H1 (cell line): Measurements from ENCODE around the gene ZNF33B.

Source experiments
- BCL11A ChIP-seq, 2 experiments: IDR thresholded peaks; one replicate each; pipeline ENCODE4 v1.6.1; 2011; ENCODE audit warnings: low read depth in 2 of 2, low read length in 2 of 2, mild to moderate bottlenecking in 2 of 2
- EGR1 ChIP-seq: IDR thresholded peaks from 2 replicates; pipeline ENCODE4 v1.6.1; 2011; ENCODE audit warnings: low read depth, low read length, borderline replicate concordance
- EZH2 ChIP-seq: fragments of 200-600 bp; sonication (generic); IDR thresholded peaks from 2 replicates; pipeline ENCODE4 v1.7.1; 2012; ENCODE audit warnings: low read depth, mild to moderate bottlenecking, moderate library complexity, low read length, inconsistent platforms; ENCODE audit not compliant: severe bottlenecking
- HDAC6 ChIP-seq: IDR thresholded peaks from one replicate; pipeline ENCODE4 v1.7.1; 2012; ENCODE audit warnings: low read depth, mild to moderate bottlenecking, inconsistent platforms, low read length, moderate library complexity
- KDM5A ChIP-seq: fragments of 200-600 bp; IDR thresholded peaks from 2 replicates; pipeline ENCODE4 v1.7.1; 2012; ENCODE audit warnings: mild to moderate bottlenecking, low read length, inconsistent platforms, mixed read lengths
- POLR2AphosphoS5 ChIP-seq: IDR thresholded peaks from 2 replicates; pipeline ENCODE4 v1.6.1; 2011; ENCODE audit warnings: low read depth, low read length
- SIN3A ChIP-seq, 2 experiments: IDR thresholded peaks in 1 of 2; conservative IDR thresholded peaks in 1 of 2; 2 replicates each; pipeline ENCODE4 v1.6.1; 2011 to 2012; ENCODE audit warnings: low read length in 2 of 2, improper control_type of control experiment in 1 of 2, low read depth in 1 of 2, mild to moderate bottlenecking in 1 of 2

- TF ChIP-seq KDM5A: no peak
- no peak for TF ChIP-seq EGR1
- TF ChIP-seq POLR2AphosphoS5: no peak
- no peak for TF ChIP-seq SIN3A (conservative IDR thresholded peaks at IDR 0.05 in 1 of 2, IDR thresholded peaks at IDR 0.05 in 1 of 2; ENCODE audit: low read depth in 1 of 2, low read length in 2 of 2)
- no peak for TF ChIP-seq BCL11A (IDR thresholded peaks at IDR 0.05; ENCODE audit: low read depth in 2 of 2, low read length in 2 of 2)
- TF ChIP-seq EZH2: no peak
- TF ChIP-seq HDAC6: no peak
Observed at GRCh38 chr10:42635098-42635497, 3.3 kb downstream of the ZNF33B start.
